Astrocyte (in vitro differentiated cells and primary cell): ENCODE results near the gene GRM4. TPM values are rescaled to one million over a fixed set of nuclear protein-coding genes. Genes with fewer than 3 reads are reported as not detected.

ENCODE experiments used
- DNase-seq: peaks from one replicate; pipeline ENCODE4 v3.0.0-alpha.2; 2010; ENCODE audit warnings: low read depth
- FAIRE-seq: peaks from 2 replicates; lab custom pipeline; 2011; peaks lifted over from hg19 to GRCh38; lab: Jason Lieb, UNC
- H2AFZ ChIP-seq: 2 replicates; pipeline ENCODE4 v1.6.0; 2012; ENCODE audit warnings: low read depth, low read length, inconsistent platforms
- H3K27ac ChIP-seq: 2 replicates; pipeline ENCODE4 v1.5.1; 2011; ENCODE audit warnings: low read depth, low read length, inconsistent platforms
- H3K27me3 ChIP-seq: 2 replicates; pipeline ENCODE4 v1.6.0; 2011; ENCODE audit warnings: low read length, inconsistent platforms; ENCODE audit not compliant: insufficient read depth
- H3K36me3 ChIP-seq: 2 replicates; pipeline ENCODE4 v1.5.1; 2011; ENCODE audit warnings: low read length, inconsistent platforms; ENCODE audit not compliant: insufficient read depth
- H3K4me1 ChIP-seq: 2 replicates; pipeline ENCODE4 v1.5.1; 2011; ENCODE audit warnings: low read length, inconsistent platforms; ENCODE audit not compliant: insufficient read depth
- H3K4me2 ChIP-seq: 2 replicates; pipeline ENCODE4 v1.6.0; 2012; ENCODE audit warnings: low read length, inconsistent platforms
- H3K4me3 ChIP-seq: 2 replicates; pipeline ENCODE4 v1.5.1; 2011; ENCODE audit warnings: low read depth, mild to moderate bottlenecking, low read length, inconsistent platforms; ENCODE audit not compliant: insufficient read depth
- H3K79me2 ChIP-seq: 2 replicates; pipeline ENCODE4 v1.6.0; 2012; ENCODE audit warnings: mild to moderate bottlenecking, low read length, inconsistent platforms; ENCODE audit not compliant: insufficient read depth
- H3K9ac ChIP-seq: 2 replicates; pipeline ENCODE4 v1.6.0; 2012; ENCODE audit warnings: mild to moderate bottlenecking, low read length, inconsistent platforms
- H3K9me3 ChIP-seq: 2 replicates; pipeline ENCODE4 v1.5.1; 2012; ENCODE audit warnings: low read depth, mild to moderate bottlenecking, low read length, inconsistent platforms; ENCODE audit not compliant: insufficient read depth
- H4K20me1 ChIP-seq: 2 replicates; pipeline ENCODE4 v1.6.0; 2012; ENCODE audit warnings: low read length, inconsistent platforms; ENCODE audit not compliant: insufficient read depth
- H3K27ac Mint-ChIP-seq: one replicate; pipeline ENCODE4 v1.8.0; 2021; ENCODE audit warnings: mild to moderate bottlenecking, mixed read lengths; ENCODE audit not compliant: unreplicated experiment
- H3K27me3 Mint-ChIP-seq: one replicate; pipeline ENCODE4 v1.8.0; 2021; ENCODE audit warnings: low read depth, mixed read lengths; ENCODE audit not compliant: unreplicated experiment
- H3K36me3 Mint-ChIP-seq: one replicate; pipeline ENCODE4 v1.8.0; 2021; ENCODE audit warnings: low read depth, mixed read lengths; ENCODE audit not compliant: unreplicated experiment
- H3K4me1 Mint-ChIP-seq: one replicate; pipeline ENCODE4 v1.8.0; 2021; ENCODE audit warnings: low read depth, mixed read lengths; ENCODE audit not compliant: unreplicated experiment
- H3K4me3 Mint-ChIP-seq: one replicate; pipeline ENCODE4 v1.8.0; 2021; ENCODE audit warnings: mild to moderate bottlenecking, moderate library complexity, mixed read lengths; ENCODE audit not compliant: unreplicated experiment
- H3K9me3 Mint-ChIP-seq: one replicate; pipeline ENCODE4 v1.8.0; 2021; ENCODE audit warnings: mild to moderate bottlenecking, mixed read lengths; ENCODE audit not compliant: unreplicated experiment
- CTCF ChIP-seq: IDR thresholded peaks from 2 replicates; pipeline ENCODE4 v1.5.1; 2011; ENCODE audit warnings: low read depth, mild to moderate bottlenecking, inconsistent platforms, low read length, moderate library complexity; ENCODE audit not compliant: insufficient read depth
- EZH2 ChIP-seq: IDR thresholded peaks from 2 replicates; pipeline ENCODE4 v1.6.1; 2012; ENCODE audit warnings: mild to moderate bottlenecking, low read length, inconsistent platforms; ENCODE audit not compliant: insufficient read depth
- total RNA-seq: library from RNA; stranded (reverse); gene quantifications from 2 replicates; pipeline ENCODE4 v1.2.1, GENCODE V29; 2021

Gene GRM4
- total RNA-seq, 1 donor from 2014 or later = 0.30 TPM

- Mint-ChIP-seq H3K27me3 (peaks cover 52% of the 10 kb centered on the region), H3K36me3 (no peaks in the 10 kb centered on the region), H3K27ac (no peak overlapping the region), H3K4me1 (no peaks in the 10 kb centered on the region), H3K9me3 (peaks cover 2% of the 10 kb centered on the region), H3K4me3 (no peak overlapping the region)
- no peaks in the 10 kb centered on the region for H3K9me3 ChIP-seq
- no peak for TF ChIP-seq CTCF
- no peak for TF ChIP-seq EZH2
- FAIRE-seq (no peak), DNase-seq (no peak)
- H4K20me1 ChIP-seq = no peaks in the 10 kb centered on the region
- H3K9ac ChIP-seq = no peak overlapping the region
- H2AFZ ChIP-seq = no peak overlapping the region
- H3K27ac ChIP-seq = no peak overlapping the region
- H3K4me2 ChIP-seq = no peak overlapping the region
- no peaks in the 10 kb centered on the region for H3K79me2 ChIP-seq
- no peaks in the 10 kb centered on the region for H3K36me3 ChIP-seq
- peaks cover 3% of the 10 kb centered on the region for H3K4me1 ChIP-seq
- no peaks in the 10 kb centered on the region for H3K27me3 ChIP-seq
- no peak overlapping the region for H3K4me3 ChIP-seq
Measured at GRCh38 chr6:34057790-34058189, 88.1 kb downstream of the GRM4 start.

- H3K4me1 Mint-ChIP-seq = no peaks in the 10 kb centered on the region
- Histone ChIP-seq H3K79me2 (no peaks in the 10 kb centered on the region), H2AFZ (no peak overlapping the region), H3K4me2 (no peak overlapping the region), H3K4me3 (no peak overlapping the region), H3K4me1 (peaks cover 3% of the 10 kb centered on the region), H4K20me1 (no peaks in the 10 kb centered on the region), H3K36me3 (no peaks in the 10 kb centered on the region), H3K9ac (no peak overlapping the region), H3K27me3 (peaks cover under 1% of the 10 kb centered on the region), H3K9me3 (no peaks in the 10 kb centered on the region), H3K27ac (no peak overlapping the region)
- H3K27ac Mint-ChIP-seq = no peak overlapping the region
- peaks cover 2% of the 10 kb centered on the region for H3K9me3 Mint-ChIP-seq
- H3K27me3 Mint-ChIP-seq = peaks cover 56% of the 10 kb centered on the region
- no peak for DNase-seq
- FAIRE-seq = no peak
- no peak overlapping the region for H3K4me3 Mint-ChIP-seq
- TF ChIP-seq CTCF = no peak
- TF ChIP-seq EZH2 = no peak
- no peaks in the 10 kb centered on the region for H3K36me3 Mint-ChIP-seq
Measured at GRCh38 chr6:34057191-34057590, 88.7 kb downstream of the GRM4 start.

GRCh38 chr6:34056305-34057108 lies 89.4 kb downstream of the GRM4 start:
- TF ChIP-seq EZH2 = no peak
- no peak for TF ChIP-seq CTCF
- Mint-ChIP-seq H3K9me3 (peaks cover 2% of the 10 kb centered on the region), H3K36me3 (no peaks in the 10 kb centered on the region), H3K27me3 (peaks cover 60% of the 10 kb centered on the region), H3K4me3 (no peak overlapping the region), H3K27ac (no peak overlapping the region), H3K4me1 (no peaks in the 10 kb centered on the region)
- Histone ChIP-seq H3K4me2 (peak overlapping the region; percentile 22), H3K9me3 (no peaks in the 10 kb centered on the region), H2AFZ (peak overlapping the region; percentile 41), H3K4me3 (no peak overlapping the region), H3K9ac (no peak overlapping the region), H3K27me3 (peaks cover 6% of the 10 kb centered on the region), H4K20me1 (no peaks in the 10 kb centered on the region), H3K27ac (no peak overlapping the region), H3K79me2 (no peaks in the 10 kb centered on the region), H3K4me1 (peaks cover 3% of the 10 kb centered on the region), H3K36me3 (no peaks in the 10 kb centered on the region)
- no peak for DNase-seq
- no peak for FAIRE-seq
